Fibroblast of mammary gland (primary cell): Measurements from ENCODE around the gene PGGT1B.

ENCODE experiments used
- DNase-seq: peaks from one replicate; pipeline ENCODE4 v3.0.0-alpha.2; 2010; ENCODE audit warnings: low read depth
- H3K4me3 ChIP-seq: 2 replicates; pipeline ENCODE4 v1.5.1; 2011; ENCODE audit warnings: low read depth, mild to moderate bottlenecking, low read length, moderate library complexity; ENCODE audit not compliant: control insufficient read depth
- CTCF ChIP-seq: conservative IDR thresholded peaks from 2 replicates; pipeline ENCODE4 v1.5.1; 2011; ENCODE audit warnings: low read depth, low read length, inconsistent platforms; ENCODE audit not compliant: control insufficient read depth, insufficient read depth

Gene PGGT1B

DNA sequence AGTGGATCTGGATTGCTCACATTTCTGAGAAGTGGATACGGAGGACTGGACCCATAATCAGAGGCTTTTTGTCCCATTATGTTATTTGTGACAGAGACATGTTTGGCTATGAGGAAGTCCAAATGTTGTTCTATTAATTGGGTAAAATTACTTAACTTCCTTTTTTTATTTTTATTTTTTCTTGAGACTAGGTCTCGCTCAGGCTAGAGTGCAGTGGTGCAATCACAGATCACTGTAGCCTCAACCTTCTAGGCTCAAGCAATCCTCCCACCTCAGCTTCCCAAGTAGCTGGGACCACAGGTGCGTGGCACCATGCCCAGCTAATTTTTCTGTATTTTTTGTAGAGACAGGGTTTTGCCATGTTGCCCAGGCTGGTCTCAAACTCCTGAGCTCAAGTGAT is 11.9 kb upstream of the PGGT1B start:
- TF ChIP-seq CTCF, result no peak
- DNase-seq, result no peak

GRCh38 chr5:115272297-115272958 is 9.8 kb upstream of the PGGT1B start:
- H3K4me3 ChIP-seq, result no peak overlapping the region
- DNase-seq, result no peak
- TF ChIP-seq CTCF, result no peak

More for the DNA sequence above, 11.9 kb upstream of the PGGT1B start:
- H3K4me3 ChIP-seq, result no peak overlapping the region

DNA sequence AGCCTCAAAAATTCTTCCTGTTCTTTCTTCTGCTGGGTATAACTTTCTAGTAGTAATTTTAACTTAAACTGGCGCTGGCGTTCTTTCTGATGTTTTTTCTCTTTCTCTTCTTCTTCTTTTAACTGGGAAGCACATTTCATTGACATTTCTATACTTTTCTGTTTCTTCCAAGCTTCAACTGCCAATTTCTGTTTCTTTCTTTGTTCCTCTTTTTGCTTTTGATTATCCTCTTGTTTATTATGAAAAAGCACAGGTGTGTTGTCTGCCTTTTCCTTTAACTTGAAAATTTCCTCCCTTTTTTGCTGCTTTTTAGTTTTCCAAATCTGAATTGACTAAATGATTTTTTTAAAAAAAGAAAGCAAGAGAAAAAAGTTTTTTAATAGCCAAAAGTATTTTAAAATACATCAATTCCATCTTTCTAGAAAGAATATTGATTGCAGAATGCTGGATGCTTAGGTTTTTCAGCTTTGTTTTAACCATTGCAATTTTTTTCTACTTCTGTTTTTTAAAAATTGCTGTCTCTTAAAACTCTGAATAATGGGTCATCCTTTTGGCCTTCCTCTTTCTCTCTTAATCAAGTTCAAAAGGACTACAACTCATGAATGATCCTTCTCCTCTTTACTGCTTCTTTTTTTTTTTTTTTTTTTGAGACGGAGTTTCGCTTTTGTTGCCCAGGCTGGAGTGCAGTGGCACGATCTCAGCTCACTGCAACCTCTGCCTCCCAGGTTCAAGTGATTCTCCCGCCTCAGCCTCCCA is 8.8 kb upstream of the PGGT1B start:
- DNase-seq, result no peak
- no peak for TF ChIP-seq CTCF
- no peak overlapping the region for H3K4me3 ChIP-seq

- TF ChIP-seq CTCF, result no peak
- no peak overlapping the region for H3K4me3 ChIP-seq
- peak; percentile 36 for DNase-seq
These were observed 4.9 kb upstream of the PGGT1B start for GRCh38 chr5:115267617-115268016.

DNA sequence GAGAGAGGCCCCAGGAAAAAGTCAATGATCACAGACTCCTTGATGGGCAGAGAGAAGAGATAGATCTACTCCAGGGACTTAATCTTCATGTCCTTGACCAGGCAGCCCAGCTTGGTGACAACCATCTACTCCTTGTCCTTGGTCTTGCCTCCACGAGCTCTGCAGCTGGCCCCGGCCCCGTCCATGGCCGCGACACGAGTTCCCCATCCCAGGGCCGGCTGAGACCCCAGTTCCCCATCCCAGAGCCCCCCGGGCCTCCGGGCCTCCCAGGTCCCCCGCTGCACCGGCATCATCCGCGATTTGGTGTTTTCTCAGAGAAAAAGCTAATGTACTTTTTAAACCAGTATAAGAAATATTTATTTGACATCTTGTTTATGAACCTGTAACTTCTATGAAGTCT is 2.5 kb upstream of the PGGT1B start:
- H3K4me3 ChIP-seq, result no peak overlapping the region
- no peak for DNase-seq
- TF ChIP-seq CTCF, result no peak

GRCh38 chr5:115264786-115265185 is 2.1 kb upstream of the PGGT1B start:
- no peak for TF ChIP-seq CTCF
- H3K4me3 ChIP-seq, result no peak overlapping the region
- no peak for DNase-seq

- TF ChIP-seq CTCF, result no peak
- no peak for DNase-seq
- H3K4me3 ChIP-seq, result peak overlapping the region; percentile 92
These were observed 352 bp upstream of the PGGT1B start for GRCh38 chr5:115263078-115263380.
